Fibroblast of the aortic adventitia (primary cell): Measurements from ENCODE around the gene FOXN3. TPM values are rescaled to one million over a fixed set of nuclear protein-coding genes. Genes with fewer than 3 reads are reported as not detected.
A peak's percentile ranks its signal among the peaks of the same experiment; 100 is the strongest.

ENCODE experiments used
- DNase-seq: peaks from one replicate; pipeline ENCODE4 v3.0.0-alpha.2; 2010; ENCODE audit warnings: low read depth
- H3K4me3 ChIP-seq: 2 replicates; pipeline ENCODE4 v1.5.1; 2011; ENCODE audit warnings: low read depth, mild to moderate bottlenecking, control low read depth, low read length, moderate library complexity
- CTCF ChIP-seq: IDR thresholded peaks from 2 replicates; pipeline ENCODE4 v1.5.1; 2011; ENCODE audit warnings: mild to moderate bottlenecking, low read length, control low read depth, inconsistent platforms; ENCODE audit not compliant: insufficient read depth
- total RNA-seq: library from RNA; depleted of rRNA; stranded (reverse); fragments of >200 nt; gene quantifications from 2 replicates; pipeline ENCODE4 v1.2.3, GENCODE V29; 2012; ENCODE audit warnings: low replicate concordance

FOXN3 gene
- total RNA-seq, 1 donor, result 35.3 TPM

GRCh38 chr14:89371585-89372511 is 45.2 kb downstream of the FOXN3 start:
- no peak overlapping the region for H3K4me3 ChIP-seq
- TF ChIP-seq CTCF, result no peak
- DNase-seq, result peak; percentile 16

- TF ChIP-seq CTCF, result no peak
- DNase-seq, result no peak
- H3K4me3 ChIP-seq, result no peak overlapping the region
Observed at GRCh38 chr14:89370781-89371180, 46.3 kb downstream of the FOXN3 start.

GRCh38 chr14:89370381-89370780 is 46.7 kb downstream of the FOXN3 start:
- no peak for TF ChIP-seq CTCF
- H3K4me3 ChIP-seq, result no peak overlapping the region
- no peak for DNase-seq

- H3K4me3 ChIP-seq, result no peak overlapping the region
- DNase-seq, result no peak
- no peak for TF ChIP-seq CTCF
Observed at GRCh38 chr14:89369656-89370055, 47.4 kb downstream of the FOXN3 start.

GRCh38 chr14:89368490-89369477 is 48.2 kb downstream of the FOXN3 start:
- TF ChIP-seq CTCF, result no peak
- no peak for DNase-seq

GRCh38 chr14:89367779-89368120 is 49.3 kb downstream of the FOXN3 start:
- TF ChIP-seq CTCF, result no peak
- no peak for DNase-seq
- no peak overlapping the region for H3K4me3 ChIP-seq

More at GRCh38 chr14:89368490-89369477, 48.2 kb downstream of the FOXN3 start:
- H3K4me3 ChIP-seq, result no peak overlapping the region
